Fibroblast of gingiva (primary cell): ENCODE data around the gene BACE2.
"Not testable (repeated sequence)": the region's sequence is repeated elsewhere in the genome, so short reads cannot be mapped to it uniquely, and the experiment has no call there.

ENCODE experiments used
- DNase-seq: peaks from one replicate; pipeline ENCODE4 v3.0.0-alpha.2; 2011; ENCODE audit warnings: low read depth

BACE2 gene

DNA sequence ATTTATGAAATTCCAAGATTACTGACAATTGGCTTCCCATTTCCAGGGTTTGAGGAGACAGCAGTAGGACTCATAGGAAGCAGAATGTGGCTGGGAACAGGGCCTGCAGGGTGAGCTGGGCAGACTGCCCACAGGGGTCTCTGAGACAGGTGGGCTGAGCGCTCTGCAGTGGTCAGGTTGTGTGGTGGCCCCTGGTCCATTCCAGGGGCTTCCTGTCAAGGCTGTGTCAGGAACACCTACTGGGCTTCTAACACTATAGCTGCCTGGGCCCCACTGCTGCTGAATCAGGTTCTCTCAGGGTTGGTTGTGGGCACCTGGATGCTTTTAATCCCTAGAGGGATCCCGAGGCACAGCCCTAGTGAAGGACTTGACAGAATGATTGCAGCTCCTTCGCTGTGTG lies 72.1 kb downstream of the BACE2 start:
- DNase-seq, result no peak

DNA sequence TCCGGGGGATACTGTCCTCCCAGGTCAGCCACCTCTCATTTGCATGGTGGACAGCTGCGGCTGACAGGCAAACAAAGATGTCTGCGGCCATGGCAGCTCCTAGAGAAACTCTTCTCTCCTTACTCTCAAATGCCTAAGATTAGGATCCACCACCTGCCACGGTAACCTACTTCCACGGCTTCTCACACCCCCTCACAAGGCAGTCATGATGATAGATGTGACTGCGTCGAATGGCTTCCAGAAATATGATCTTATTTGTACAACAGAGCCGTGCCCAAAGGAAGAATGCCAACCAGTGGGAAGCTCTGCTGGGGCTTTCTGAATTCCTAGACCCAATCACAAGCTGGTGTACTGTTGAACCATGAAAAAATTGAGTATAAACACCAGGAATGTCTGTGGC lies 73.4 kb downstream of the BACE2 start:
- DNase-seq, result no peak

DNA sequence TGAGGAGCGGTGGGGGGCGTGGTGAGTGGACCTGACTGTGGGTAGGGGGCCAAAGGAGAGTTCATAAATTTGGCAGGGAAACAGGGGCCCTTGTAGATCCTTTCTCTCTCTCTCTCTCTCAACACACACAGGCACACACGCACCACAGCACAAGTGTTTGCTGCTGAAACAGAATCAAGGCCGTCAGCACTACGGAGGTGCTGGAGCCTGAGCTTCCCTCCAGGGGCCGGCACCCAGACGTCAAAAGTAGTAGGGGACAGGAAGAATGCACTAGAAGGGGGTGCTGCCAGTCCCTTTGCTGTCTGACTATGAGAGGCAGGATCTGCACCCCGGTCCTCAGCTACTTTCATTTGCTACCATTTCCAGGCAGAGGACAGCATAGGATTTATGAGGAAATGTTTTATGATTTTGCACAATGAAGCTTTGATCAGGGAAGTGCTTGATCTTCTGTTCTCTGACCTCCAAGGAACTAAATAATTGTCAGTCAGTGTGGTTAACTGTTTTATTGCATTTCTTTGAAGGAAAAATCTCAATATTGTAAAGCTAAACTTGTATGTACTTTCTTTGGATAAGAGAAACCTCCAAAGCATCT lies 74.4 kb downstream of the BACE2 start:
- no peak for DNase-seq

DNA sequence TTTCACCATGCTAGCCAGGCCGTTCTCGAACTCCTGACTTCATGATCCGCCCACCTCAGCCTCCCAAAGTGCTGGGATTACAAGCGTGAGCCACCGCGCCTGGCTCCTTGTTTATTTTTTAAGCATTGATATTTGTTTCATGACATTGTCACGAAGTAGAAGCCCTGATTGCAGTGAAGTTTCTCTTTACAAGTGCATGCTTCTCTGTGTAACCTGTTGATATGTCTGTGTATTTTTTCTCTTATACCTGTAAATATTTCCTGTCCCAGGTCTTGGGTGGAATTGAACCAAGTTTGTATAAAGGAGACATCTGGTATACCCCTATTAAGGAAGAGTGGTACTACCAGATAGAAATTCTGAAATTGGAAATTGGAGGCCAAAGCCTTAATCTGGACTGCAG lies 75.1 kb downstream of the BACE2 start:
- DNase-seq, result no peak

DNA sequence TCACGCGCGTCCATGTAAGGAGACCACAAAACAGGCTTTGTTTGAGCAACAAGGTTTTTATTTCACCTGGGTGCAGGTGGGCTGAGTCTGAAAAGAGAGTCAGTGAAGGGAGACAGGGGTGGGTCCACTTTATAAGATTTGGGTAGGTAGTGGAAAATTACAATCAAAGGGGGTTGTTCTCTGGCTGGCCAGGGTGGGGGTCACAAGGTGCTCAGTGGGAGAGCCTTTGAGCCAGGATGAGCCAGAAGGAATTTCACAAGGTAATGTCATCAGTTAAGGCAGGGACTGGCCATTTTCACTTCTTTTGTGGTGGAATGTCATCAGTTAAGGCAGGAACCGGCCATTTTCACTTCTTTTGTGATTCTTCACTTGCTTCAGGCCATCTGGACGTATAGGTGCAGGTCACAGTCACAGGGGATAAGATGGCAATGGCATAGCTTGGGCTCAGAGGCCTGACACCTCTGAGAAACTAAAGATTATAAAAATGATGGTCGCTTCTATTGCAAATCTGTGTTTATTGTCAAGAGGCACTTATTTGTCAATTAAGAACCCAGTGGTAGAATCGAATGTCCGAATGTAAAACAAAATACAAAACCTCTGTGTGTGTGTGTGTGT lies 76.4 kb downstream of the BACE2 start:
- not testable (repeated sequence) for DNase-seq

DNA sequence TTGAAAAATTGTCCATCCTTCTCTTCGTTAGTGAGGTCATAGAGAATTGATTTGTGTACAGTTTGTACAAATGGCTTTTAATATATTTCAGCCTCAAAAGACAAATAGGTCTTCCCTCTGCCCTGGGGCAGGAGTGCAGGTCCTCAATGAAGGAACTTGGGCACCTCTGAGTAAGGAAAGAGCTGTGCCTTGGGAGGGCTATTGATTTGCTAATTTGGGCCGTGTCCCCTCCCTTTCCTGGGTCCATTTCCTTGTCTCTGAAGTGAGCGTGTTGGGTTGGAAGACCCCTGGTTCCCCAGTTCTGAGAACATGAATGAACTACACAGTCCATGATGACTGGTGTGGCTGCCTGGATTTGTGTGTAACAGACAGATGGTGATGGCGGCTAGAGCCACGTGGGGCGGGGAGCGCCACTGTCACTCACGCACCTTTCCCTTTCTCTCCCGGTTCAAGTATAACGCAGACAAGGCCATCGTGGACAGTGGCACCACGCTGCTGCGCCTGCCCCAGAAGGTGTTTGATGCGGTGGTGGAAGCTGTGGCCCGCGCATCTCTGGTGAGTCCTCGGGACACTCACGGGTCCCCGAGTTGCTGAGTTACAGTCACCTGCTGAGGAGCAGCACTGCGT lies 77.7 kb downstream of the BACE2 start:
- no peak for DNase-seq

DNA sequence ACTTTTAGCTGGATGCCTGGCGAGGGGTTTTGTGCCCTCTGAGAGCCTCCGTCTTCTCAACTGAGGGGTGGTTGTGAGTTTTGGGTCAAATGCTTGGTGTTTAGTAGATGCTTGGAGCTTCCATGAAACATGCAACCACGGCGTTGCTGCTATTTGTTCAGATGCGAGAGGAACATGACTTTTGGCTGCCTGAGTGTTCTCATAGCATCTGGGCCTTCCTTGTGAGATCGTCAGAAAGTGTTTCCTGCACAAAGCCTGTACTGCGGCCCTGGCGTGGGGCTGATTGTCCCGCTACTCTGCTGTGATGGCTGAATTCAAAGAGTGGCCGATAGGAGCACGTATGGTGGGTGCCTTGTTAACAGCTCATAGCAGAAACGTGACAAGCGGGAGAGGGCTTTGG lies 78.8 kb downstream of the BACE2 start:
- no peak for DNase-seq

DNA sequence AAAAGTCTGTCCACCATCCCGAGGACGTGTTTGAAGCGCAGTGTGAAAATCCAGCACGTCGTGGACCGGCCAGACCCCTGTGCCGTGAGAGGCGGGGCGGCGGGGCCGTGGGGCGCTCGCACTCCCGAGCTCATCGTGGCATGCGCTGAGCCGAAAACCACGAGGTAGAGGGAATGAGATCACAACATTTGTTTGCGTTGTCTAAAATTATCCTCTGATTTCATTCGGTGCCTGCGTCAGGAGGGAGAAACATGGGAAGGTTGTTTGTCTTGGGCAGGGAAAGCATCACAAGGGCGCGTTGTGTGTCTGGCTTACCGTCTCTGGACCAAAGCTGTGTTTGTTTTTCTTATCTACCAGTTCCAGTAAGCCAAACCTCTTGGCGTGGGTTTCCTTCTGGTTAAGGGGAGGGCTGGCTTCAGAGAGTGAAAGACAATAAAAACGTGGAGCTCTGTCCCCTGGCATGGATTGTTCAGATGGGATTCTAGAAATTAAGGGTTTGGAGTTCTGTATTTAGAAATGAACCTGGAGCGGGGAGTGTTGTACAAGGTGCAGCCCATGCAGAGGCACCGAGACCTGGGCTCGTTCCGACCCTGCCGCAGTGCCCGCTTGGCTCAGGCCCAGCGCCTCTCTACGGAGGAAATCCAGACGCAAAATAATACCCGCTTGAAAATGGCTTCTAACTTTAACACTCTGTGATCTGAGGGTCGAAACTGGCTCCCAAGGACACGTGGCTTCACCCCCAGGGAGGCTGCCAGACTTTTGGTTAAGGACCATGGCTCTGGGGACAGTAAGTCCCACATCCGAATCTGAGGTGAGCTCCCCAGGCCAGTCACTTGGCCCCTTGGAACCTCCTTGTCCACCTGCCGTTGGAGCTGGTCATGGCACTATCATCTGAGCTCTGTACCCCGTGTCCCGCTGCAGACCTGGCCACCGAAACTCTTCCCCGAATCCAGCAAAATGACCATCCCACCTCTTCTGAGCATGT lies 79.9 kb downstream of the BACE2 start:
- DNase-seq, result no peak

DNA sequence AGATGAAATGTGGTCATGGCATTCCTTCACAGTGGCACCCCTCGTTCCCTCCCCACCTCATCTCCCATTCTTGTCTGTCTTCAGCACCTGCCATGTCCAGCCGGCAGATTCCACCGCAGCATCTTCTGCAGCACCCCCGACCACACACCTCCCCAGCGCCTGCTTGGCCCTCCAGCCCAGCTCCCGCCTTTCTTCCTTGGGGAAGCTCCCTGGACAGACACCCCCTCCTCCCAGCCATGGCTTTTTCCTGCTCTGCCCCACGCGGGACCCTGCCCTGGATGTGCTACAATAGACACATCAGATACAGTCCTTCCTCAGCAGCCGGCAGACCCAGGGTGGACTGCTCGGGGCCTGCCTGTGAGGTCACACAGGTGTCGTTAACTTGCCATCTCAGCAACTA lies 81.5 kb downstream of the BACE2 start:
- no peak for DNase-seq

DNA sequence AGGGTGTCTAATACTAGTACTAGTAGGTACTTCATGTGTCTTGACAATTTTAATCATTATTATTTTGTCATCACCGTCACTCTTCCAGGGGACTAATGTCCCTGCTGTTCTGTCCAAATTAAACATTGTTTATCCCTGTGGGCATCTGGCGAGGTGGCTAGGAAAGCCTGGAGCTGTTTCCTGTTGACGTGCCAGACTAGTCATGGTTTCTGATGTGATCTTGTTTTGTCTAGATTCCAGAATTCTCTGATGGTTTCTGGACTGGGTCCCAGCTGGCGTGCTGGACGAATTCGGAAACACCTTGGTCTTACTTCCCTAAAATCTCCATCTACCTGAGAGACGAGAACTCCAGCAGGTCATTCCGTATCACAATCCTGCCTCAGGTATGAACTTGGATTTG lies 82.6 kb downstream of the BACE2 start:
- peak; percentile 37 for DNase-seq

DNA sequence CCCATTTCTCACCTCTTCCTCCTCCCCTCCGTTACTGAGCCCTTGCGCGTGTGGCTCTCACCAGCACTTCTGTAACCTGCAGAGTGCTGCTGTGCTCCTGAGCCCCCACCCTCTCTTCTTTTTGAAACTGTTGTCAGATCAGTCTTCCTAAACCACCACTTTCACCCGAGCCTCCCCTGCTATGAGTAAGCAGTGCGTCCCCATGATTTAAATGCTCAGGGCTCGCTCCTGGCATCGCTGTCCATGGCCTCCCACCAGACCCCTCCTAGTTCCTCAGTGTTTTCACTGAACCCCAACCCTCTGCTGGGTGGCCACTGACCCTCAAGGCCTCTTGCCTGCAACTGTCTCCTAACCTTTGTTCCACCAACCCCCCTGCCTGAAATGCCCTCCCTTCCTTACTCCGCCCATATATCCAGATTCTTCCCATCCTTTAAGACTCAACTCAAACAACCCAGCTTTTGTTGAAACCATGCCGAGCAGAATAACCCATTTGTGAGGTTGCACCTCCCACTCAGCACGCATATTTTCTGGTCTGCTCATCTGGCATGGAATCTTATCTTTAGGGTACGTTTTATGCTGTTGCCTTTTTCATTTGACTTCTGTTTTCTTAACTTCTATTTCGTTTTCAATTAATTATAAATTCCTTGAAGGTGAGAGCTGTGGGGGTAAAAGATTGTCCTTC lies 84.1 kb downstream of the BACE2 start:
- no peak for DNase-seq

DNA sequence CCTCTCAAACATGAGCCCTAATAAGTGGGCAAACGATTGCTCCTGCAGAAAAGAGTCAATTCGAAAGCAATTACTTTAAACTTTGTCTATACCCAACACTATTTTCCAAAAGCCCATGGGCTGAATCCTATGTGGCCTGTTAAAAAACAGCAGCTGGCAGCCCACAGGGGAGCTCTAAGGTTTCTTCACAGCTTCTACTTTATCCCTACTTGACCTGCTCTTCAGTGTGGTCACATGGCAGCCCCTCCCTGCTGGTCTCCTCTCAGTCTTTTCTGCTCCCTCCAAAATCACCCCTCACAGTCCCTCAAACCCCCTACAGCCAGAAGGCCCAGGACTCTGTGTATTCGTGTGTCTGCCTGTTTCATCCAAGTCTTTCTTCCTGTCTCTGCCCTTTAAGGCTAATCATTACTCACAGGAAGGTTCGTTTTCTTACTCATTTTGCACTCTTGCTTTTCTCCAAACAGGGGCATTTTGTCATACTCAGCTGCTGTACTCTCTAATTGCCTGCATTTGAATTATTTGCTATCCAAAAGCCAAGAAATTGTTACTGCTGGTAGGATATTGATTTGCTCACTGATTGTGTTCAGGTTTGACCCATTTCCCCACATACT lies 86.2 kb downstream of the BACE2 start:
- no peak for DNase-seq

DNA sequence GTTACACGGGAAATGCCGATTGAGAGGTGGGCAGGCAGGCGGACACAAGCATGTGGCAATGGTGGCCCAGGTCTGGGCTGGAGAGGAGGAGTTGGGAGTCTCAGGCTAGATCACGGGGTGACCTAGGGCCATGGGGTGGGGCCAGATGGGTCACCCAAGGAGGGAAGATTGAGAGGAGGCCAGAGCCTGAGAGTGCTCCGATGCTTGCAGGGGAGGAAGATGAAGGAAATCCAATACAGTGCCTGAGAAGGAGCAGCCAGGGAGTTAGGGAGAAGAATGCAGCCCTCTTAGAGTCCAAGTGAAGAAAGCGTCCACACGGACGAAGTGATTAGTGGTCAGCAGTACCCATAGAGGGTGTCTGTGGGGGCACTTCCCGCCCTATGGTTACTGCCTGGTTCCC lies 87.2 kb downstream of the BACE2 start:
- DNase-seq, result no peak

DNA sequence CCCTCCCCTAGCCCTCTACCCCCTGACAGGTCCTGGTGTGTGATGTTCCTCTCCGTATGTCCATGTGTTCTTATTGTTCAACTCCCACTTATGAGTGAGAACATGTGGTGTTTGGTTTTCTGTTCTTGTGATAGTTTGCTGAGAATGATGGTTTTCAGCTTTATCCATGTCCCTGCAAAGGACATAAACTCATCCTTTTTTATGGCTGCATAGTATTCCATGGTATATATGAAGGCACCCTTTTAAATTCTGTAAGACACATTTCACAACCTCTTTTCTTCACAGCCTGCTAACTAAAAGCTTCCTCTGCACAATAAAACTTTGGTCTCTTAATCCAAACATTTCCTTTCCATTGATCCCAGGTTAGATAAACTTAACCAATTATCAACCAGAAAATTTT lies 88.3 kb downstream of the BACE2 start:
- not testable (repeated sequence) for DNase-seq

DNA sequence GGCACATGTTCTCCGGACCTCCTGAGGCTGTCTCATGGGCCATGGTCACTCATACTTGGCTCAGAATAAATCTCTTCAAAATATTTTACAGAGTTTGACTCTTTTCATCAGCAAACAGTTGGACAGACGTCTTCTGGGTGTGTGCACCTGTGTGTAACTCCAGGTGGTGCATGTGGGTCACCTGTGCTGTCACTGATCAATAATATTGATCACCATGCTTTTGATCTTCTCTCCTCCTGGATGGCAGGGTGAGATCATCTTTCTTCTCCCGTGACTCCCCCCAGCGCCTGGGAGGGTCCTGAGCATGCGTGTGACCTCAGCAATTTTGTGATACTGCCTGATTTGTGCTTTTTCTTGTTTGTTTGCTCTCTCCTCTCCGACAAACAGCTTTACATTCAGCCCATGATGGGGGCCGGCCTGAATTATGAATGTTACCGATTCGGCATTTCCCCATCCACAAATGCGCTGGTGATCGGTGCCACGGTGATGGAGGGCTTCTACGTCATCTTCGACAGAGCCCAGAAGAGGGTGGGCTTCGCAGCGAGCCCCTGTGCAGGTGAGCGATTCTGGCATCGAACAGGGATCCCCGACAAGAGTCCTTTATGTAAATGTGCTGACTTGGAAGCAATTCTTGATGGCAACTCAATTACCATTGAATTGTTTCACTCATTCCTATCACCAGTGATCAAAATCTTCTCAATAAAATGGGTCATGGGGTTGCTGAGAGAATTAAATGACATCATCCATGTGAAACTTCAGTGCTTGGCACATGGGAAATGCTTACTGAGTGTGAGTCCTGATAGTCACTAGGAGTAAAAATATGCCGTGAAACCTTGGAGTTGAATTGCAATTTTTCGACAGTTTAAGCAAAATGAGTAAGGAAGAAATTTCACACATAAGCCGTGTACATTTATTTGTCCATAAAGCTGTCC lies 89.1 kb downstream of the BACE2 start:
- no peak for DNase-seq

DNA sequence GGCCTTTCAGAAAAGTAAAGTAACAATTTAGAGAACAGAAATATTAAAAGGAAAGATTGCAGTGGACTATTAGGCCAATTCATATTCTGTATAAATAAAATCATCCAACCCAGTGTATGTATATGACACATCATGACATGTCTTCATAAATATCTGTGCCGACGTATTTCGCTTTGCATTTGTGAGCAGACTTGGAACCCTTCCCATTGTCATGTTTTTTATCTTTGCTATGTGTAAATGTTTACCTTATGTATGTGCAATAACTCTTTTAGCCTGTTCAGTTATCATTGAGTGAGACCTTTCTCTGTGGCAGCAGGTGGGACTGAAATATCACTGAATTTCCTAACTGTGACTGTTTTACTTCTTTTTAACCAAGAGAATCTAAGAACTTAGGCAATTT lies 90.7 kb downstream of the BACE2 start:
- DNase-seq, result no peak

DNA sequence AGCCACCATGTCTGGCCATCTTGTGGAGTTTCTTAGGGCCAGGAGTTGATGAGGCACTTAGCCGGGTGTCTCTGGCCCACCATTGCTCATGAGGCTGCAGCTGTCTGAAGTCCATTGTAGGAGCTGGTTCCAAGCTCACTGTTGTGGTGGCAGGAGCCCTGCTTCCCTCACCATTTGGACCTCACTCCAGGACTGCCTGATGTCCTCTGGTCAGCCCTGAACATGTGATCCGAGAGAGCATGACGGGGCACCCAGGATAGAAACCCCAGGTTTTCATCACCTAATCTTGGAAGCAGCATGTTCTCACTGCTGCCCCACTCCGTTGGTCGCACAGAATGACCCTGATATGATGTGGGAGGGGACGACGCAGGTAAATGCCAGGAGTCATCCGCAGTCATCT lies 92.5 kb downstream of the BACE2 start:
- DNase-seq, result no peak

DNA sequence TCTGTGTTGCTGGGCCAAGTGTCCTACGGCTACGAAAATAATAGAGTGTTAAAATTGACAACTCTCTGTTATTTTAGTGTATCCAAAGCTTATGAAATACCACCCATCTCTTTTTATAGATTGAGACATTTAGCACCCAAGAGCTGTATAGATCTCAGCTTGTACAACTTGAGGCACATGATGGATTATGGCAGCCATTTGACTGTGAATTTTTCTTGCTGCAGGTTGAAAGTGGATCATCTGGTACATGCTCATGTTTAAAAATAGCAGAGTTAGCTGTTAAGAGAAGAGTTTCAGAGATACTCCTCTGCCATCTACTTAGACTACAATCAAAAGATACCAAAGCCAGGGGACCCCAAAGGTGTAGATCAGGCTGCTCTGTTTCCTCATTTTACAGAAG lies 99.4 kb downstream of the BACE2 start:
- DNase-seq, result no peak

DNA sequence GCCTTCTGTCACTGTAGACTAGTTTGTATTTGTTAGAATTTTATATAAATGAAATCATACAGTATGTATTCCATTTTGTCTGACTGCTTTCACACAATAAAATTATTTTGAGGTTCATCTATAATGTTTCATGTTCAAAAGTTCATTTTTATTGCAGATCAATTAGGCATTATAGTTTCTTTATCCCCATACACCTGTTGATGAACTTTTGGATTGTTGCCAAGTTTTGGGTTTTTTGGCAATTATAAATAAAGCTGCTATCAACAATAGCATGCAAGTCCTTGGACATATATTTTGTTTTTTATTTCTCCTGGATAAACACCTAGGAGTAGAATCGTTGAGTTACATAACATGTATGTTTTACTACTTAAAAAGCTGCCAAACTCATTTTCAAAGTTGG lies 101.6 kb downstream of the BACE2 start:
- DNase-seq, result no peak

DNA sequence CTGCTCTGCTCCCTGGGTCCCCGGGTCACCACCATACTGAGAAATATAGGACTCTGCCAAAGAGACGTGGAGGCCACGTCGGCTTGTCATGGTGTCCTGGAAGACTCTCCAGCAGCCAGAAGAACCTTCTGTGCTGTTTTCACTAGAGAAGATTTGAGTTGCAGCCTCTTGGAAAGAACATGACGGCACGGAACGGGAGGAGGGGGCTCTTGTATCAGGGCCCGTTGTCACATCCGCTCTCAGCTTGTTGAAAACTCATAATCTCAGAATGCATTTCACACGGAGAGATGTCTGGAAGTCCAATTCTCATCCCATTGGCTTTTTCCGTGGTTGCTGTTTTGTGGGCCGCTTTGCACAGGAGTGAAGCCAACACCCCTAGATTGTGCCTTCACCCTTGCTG lies 109.2 kb downstream of the BACE2 start:
- DNase-seq, result no peak

DNA sequence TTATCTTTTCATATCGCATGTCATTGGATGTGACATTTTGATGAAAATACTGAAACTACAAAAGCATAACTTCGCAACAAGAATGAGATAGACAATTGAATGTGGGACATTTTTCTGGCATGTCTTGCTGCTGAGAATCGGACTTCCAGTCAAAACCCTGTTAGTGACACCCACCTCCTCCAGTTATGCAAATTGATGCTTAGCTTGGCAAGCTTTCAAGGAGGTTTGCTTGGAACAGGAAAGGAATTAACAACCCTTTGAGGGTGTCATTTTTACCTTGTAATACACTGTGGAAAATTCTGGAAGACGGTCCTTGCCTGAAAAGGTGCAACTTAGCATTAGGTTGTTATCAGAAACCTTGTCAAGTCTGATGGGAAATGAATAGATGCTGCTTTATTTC lies 109.9 kb downstream of the BACE2 start:
- DNase-seq, result no peak
